Sigmoid colon (tissue), 4 donors: ENCODE data around the gene ZFX.

Experiments used
- POLR2A ChIP-seq, 2 donors: fragments of 450-650 bp; IDR thresholded peaks; one replicate each; pipeline ENCODE4 v1.6.1; 2016; ENCODE audit warnings: antibody characterized with exemption in 2 of 2, mild to moderate bottlenecking in 2 of 2, moderate library complexity in 2 of 2
- POLR2AphosphoS5 ChIP-seq, 4 donors: sonication (generic); formaldehyde crosslinking; IDR thresholded peaks; one replicate each; pipeline ENCODE4 v1.6.1; 2017; ENCODE audit warnings: antibody characterized with exemption in 4 of 4
- TF ChIP-seq, protein P1 (sequence below), 4 experiments: fragments of 450-650 bp in 3 of 4; fragments of 200-600 bp in 1 of 4; IDR thresholded peaks; one replicate each; pipeline ENCODE4 v1.5.1; 2016 to 2019; ENCODE audit warnings: antibody characterized with exemption in 4 of 4, mild to moderate bottlenecking in 3 of 4, moderate library complexity in 2 of 4

DNA sequence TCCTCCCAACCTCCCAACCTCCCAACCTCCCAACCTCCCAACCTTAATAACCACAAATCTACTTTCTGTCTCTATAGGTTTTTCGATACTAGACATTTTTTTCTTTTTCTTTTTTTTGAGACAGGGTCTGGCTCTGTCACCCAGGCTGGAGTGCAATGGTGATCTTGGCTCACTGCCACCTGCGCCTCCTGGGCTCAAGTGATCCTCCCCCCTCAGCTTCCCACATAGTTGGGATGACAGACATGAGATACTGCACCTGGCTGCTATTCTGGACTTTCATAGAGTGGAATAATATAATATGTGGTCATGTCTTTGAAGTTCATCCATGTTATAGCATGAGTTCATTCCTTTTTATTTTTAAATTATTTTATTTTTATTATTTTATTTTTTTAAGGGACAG is 39.5 kb upstream of the ZFX start:
- TF ChIP-seq, protein P1, sequence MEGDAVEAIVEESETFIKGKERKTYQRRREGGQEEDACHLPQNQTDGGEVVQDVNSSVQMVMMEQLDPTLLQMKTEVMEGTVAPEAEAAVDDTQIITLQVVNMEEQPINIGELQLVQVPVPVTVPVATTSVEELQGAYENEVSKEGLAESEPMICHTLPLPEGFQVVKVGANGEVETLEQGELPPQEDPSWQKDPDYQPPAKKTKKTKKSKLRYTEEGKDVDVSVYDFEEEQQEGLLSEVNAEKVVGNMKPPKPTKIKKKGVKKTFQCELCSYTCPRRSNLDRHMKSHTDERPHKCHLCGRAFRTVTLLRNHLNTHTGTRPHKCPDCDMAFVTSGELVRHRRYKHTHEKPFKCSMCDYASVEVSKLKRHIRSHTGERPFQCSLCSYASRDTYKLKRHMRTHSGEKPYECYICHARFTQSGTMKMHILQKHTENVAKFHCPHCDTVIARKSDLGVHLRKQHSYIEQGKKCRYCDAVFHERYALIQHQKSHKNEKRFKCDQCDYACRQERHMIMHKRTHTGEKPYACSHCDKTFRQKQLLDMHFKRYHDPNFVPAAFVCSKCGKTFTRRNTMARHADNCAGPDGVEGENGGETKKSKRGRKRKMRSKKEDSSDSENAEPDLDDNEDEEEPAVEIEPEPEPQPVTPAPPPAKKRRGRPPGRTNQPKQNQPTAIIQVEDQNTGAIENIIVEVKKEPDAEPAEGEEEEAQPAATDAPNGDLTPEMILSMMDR (IDR thresholded peaks at IDR 0.05): no peak
- TF ChIP-seq POLR2AphosphoS5 (IDR thresholded peaks at IDR 0.05): no peak
- no peak for TF ChIP-seq POLR2A (IDR thresholded peaks at IDR 0.05)
